Retinal pigment epithelial cell (primary cell): ENCODE results near the gene TBX1.

Experiments
- DNase-seq: peaks from one replicate; pipeline ENCODE4 v3.0.0-alpha.2; 2010; ENCODE audit warnings: low read depth
- H3K4me3 ChIP-seq: 2 replicates; pipeline ENCODE4 v1.5.1; 2011; ENCODE audit warnings: mild to moderate bottlenecking, low read length, control low read depth, moderate library complexity
- CTCF ChIP-seq: conservative IDR thresholded peaks from 2 replicates; pipeline ENCODE4 v1.5.1; 2011; ENCODE audit warnings: low read depth, low read length, control low read depth, inconsistent platforms

Gene TBX1

GRCh38 chr22:19797086-19798002, 36.8 kb downstream of the TBX1 start:
- no peak for TF ChIP-seq CTCF

DNA sequence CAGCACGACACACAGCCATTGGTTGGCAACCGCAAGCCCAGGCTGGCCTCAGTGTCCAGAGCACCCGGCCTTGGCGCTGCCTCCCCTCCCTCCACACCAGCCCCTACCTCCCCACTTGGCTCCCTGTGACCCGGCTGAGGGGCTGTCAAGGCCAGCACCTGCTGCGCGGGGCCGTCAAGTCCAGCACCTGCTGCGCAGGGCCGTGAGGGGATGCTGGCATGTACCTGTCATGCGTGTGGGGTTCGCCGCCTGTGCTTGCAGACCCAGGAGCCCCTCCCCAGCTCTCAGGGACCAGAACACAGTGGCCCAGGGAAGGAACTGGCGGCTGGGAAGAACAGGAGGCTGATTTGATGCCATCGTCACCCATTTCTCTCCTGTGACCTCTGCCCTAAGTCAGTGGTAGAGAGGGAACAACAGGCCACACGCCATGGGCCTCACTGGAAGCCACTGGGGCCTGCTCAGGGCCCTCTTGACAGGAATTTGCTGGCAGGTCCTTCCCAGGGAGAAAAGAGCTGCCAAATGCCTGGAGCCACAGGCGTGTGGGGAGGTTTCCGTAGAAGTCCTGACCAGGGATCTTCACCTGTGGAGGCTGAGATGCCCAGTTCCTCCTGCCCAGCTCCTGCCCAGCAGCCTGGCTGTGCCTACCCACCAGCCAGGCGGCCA, 37.6 kb downstream of the TBX1 start:
- TF ChIP-seq CTCF, result no peak
- H3K4me3 ChIP-seq, result no peak overlapping the region
- DNase-seq, result no peak

More at GRCh38 chr22:19797086-19798002, 36.8 kb downstream of the TBX1 start:
- no peak for DNase-seq
- H3K4me3 ChIP-seq, result no peak overlapping the region

DNA sequence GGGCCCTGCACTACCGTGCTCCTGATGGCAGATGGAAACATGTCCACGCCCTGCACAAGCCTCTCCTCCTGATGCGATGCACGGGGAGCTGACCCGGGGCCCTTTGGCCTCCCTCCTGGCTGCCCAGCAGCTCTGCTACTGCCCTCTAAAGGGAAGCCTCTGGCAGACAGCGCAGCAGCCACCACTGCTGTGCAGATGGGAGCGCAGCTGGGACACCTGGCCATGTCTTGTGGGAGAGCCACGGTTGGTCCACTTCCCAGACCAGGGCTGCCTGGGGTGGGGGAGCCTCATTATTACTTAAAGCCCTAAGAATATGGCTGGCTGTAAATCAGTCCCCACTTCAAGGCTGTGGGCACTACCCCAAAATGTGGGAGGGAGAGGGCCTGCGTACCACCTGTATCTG, 38.3 kb downstream of the TBX1 start:
- no peak overlapping the region for H3K4me3 ChIP-seq
- no peak for TF ChIP-seq CTCF

DNA sequence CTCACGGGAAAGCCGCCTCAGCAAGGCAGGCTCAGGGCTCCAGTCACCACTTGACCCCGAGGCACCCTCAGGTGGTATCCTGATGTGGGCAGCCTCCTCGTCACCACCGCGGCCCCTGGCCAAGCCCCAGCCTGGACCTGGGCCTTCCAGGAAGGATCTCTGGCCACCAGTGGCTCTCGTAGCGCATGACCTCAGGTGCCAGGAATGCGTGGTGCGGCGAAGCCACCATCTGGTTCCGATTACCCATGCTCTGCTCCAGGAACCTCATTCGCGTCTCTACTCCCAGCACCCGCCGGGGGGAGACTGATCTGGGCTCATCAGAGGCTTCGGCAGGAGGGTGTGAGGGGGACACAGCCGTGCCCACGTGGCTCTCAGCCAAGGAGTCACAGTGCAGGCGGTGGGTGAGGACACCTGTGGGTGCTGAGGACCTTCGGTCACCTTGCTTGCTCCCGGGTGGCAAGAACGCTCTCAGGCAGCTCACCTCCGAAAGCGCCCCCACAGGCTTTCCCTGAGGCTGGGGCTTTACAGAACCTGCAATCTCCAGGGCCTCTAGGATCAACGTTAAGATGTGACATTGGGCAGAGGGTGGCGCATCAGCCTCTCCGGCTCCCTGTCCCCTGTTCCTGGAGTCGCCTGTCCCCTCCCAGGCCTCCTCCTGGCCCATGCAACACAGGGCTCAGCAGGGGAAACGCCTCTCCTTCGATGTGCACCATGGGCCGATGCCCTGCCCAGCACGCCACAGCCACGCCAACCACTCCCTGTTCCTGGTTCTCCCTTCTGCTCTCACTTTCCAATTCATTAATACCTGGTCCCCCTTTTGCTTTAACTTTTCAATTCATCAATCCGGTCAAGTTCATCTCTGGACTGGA, 39.0 kb downstream of the TBX1 start:
- H3K4me3 ChIP-seq, result no peak overlapping the region
- DNase-seq, result no peak
- TF ChIP-seq CTCF, result no peak

More for the DNA sequence above, 38.3 kb downstream of the TBX1 start:
- no peak for DNase-seq

DNA sequence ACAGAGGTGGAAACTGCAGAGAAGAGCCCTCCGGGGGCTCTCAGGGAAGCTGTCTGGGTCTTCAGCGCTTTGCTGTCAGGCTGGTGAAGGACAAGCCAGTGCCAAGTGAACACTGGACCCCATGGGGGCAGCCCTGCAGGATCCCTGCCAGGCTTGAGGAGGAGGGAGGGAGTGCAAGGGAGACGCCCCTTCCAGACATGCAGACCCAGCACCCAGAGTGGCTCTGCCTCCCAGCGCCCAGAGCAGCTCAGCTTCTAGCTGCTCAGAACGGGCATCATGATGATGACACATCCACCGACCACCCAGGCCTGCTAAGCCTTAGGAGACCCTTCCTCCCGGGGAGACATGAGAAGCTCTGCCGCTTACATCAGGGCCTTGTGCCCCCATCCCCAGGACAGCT, 39.7 kb downstream of the TBX1 start:
- no peak for TF ChIP-seq CTCF
- H3K4me3 ChIP-seq, result no peak overlapping the region
- no peak for DNase-seq

DNA sequence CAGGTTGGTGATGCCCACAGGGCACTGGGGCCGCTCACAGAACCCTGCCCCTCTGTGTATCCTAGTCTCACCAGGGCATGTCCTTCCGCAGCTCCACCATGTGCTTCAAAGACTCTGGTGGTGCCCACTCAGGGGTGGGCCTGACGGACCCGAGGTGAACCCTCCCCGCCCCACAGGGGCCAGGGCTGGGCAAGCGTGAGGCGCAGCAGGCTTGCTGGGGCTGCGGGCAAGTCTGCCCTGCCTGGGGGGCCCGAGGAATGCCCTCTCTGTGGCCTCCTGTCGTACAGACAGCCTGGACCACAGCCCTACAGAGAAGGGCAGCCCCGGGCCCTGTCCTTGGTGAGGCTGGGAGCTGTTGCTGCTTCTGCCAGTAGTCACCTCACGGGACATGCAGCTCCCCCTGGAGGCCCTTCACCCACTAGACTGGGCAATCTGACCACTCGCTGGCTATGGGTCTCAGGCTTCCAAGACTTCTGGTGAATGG, 40.2 kb downstream of the TBX1 start:
- TF ChIP-seq CTCF, result peak; percentile 54
- DNase-seq, result no peak
- H3K4me3 ChIP-seq, result no peak overlapping the region
